ENCODE measurements around the gene TGFBR1. TPM values are rescaled to one million over a fixed set of nuclear protein-coding genes. Genes with fewer than 3 reads are reported as not detected.

Gene TGFBR1
- total RNA-seq, 1 donor from 2014 or later = 30.6 TPM

- Mint-ChIP-seq H3K27ac (no peak overlapping the region), H3K27me3 (ENCODE audit: low read depth) (no peaks in the 10 kb centered on the region), H3K4me3 (ENCODE audit: low read depth) (no peak overlapping the region), H3K4me1 (ENCODE audit: low read depth) (peaks cover 27% of the 10 kb centered on the region), H3K36me3 (ENCODE audit: low read depth) (peaks cover 82% of the 10 kb centered on the region), H3K9me3 (no peaks in the 10 kb centered on the region)
- intact Hi-C loops (cut with micrococcal nuclease) = no loop called here
- no peak for DNase-seq (ENCODE audit: low spot score)
Observed at GRCh38 chr9:99147177-99147576, 42.3 kb downstream of the TGFBR1 start.

- H3K9me3 Mint-ChIP-seq = no peaks in the 10 kb centered on the region
- no peak overlapping the region for H3K4me3 Mint-ChIP-seq (ENCODE audit: low read depth)
- H3K4me1 Mint-ChIP-seq (ENCODE audit: low read depth) = peaks cover 27% of the 10 kb centered on the region
- peaks cover 55% of the 10 kb centered on the region for H3K36me3 Mint-ChIP-seq (ENCODE audit: low read depth)
- no peak for DNase-seq (ENCODE audit: low spot score)
- intact Hi-C loops (cut with micrococcal nuclease) = loop anchor here (1.0 to 5.0 kb wide), 2 partner anchors 33 to 93 kb away; no protein-coding TSS in a partner anchor
- peaks cover 6% of the 10 kb centered on the region for H3K27me3 Mint-ChIP-seq (ENCODE audit: low read depth)
- H3K27ac Mint-ChIP-seq = no peak overlapping the region
Observed at GRCh38 chr9:99150451-99151171, 45.7 kb downstream of the TGFBR1 start.

- no peak overlapping the region for H3K4me3 Mint-ChIP-seq (ENCODE audit: low read depth)
- H3K27me3 Mint-ChIP-seq (ENCODE audit: low read depth) = peaks cover 23% of the 10 kb centered on the region
- no peaks in the 10 kb centered on the region for H3K9me3 Mint-ChIP-seq
- H3K4me1 Mint-ChIP-seq (ENCODE audit: low read depth) = peaks cover 13% of the 10 kb centered on the region
- peaks cover 23% of the 10 kb centered on the region for H3K36me3 Mint-ChIP-seq (ENCODE audit: low read depth)
- DNase-seq (ENCODE audit: low spot score) = no peak
- no peak overlapping the region for H3K27ac Mint-ChIP-seq
- intact Hi-C loops (cut with micrococcal nuclease) = loop anchor here (5.0 kb wide), 1 partner anchor 37 kb away; no protein-coding TSS in a partner anchor
Observed at GRCh38 chr9:99154356-99154755, 49.4 kb downstream of the TGFBR1 start.

GRCh38 chr9:99155736-99156135 is 50.8 kb downstream of the TGFBR1 start:
- H3K27ac Mint-ChIP-seq = no peak overlapping the region
- no peaks in the 10 kb centered on the region for H3K9me3 Mint-ChIP-seq
- peaks cover 31% of the 10 kb centered on the region for H3K27me3 Mint-ChIP-seq (ENCODE audit: low read depth)
- H3K36me3 Mint-ChIP-seq (ENCODE audit: low read depth) = peaks cover 17% of the 10 kb centered on the region
- peaks cover 10% of the 10 kb centered on the region for H3K4me1 Mint-ChIP-seq (ENCODE audit: low read depth)
- DNase-seq (ENCODE audit: low spot score) = no peak
- intact Hi-C loops (cut with micrococcal nuclease) = no loop called here
- no peak overlapping the region for H3K4me3 Mint-ChIP-seq (ENCODE audit: low read depth)

- no peaks in the 10 kb centered on the region for H3K36me3 Mint-ChIP-seq (ENCODE audit: low read depth)
- DNase-seq (ENCODE audit: low spot score) = no peak
- no peak overlapping the region for H3K4me3 Mint-ChIP-seq (ENCODE audit: low read depth)
- H3K9me3 Mint-ChIP-seq = no peaks in the 10 kb centered on the region
- H3K27me3 Mint-ChIP-seq (ENCODE audit: low read depth) = peaks cover 37% of the 10 kb centered on the region
- H3K27ac Mint-ChIP-seq = no peak overlapping the region
- H3K4me1 Mint-ChIP-seq (ENCODE audit: low read depth) = peaks cover 9% of the 10 kb centered on the region
- intact Hi-C loops (cut with micrococcal nuclease) = no loop called here
Observed at GRCh38 chr9:99158629-99159028, 53.7 kb downstream of the TGFBR1 start.

- H3K4me3 Mint-ChIP-seq (ENCODE audit: low read depth) = no peak overlapping the region
- DNase-seq (ENCODE audit: low spot score) = no peak
- intact Hi-C loops (cut with micrococcal nuclease) = no loop called here
- no peaks in the 10 kb centered on the region for H3K9me3 Mint-ChIP-seq
- H3K27me3 Mint-ChIP-seq (ENCODE audit: low read depth) = peaks cover 36% of the 10 kb centered on the region
- no peaks in the 10 kb centered on the region for H3K36me3 Mint-ChIP-seq (ENCODE audit: low read depth)
- H3K27ac Mint-ChIP-seq = no peak overlapping the region
- peaks cover 11% of the 10 kb centered on the region for H3K4me1 Mint-ChIP-seq (ENCODE audit: low read depth)
Observed at GRCh38 chr9:99160173-99160572, 55.3 kb downstream of the TGFBR1 start.

- no peak for DNase-seq (ENCODE audit: low spot score)
- no peaks in the 10 kb centered on the region for H3K9me3 Mint-ChIP-seq
- H3K36me3 Mint-ChIP-seq (ENCODE audit: low read depth) = no peaks in the 10 kb centered on the region
- peaks cover 18% of the 10 kb centered on the region for H3K27me3 Mint-ChIP-seq (ENCODE audit: low read depth)
- no peak overlapping the region for H3K27ac Mint-ChIP-seq
- H3K4me3 Mint-ChIP-seq (ENCODE audit: low read depth) = no peak overlapping the region
- peaks cover 31% of the 10 kb centered on the region for H3K4me1 Mint-ChIP-seq (ENCODE audit: low read depth)
- intact Hi-C loops (cut with micrococcal nuclease) = no loop called here
Observed at GRCh38 chr9:99162759-99163364, 57.9 kb downstream of the TGFBR1 start.

GRCh38 chr9:99166149-99166548 is 61.2 kb downstream of the TGFBR1 start:
- H3K27ac Mint-ChIP-seq = peak overlapping the region; percentile 1
- no peak for DNase-seq (ENCODE audit: low spot score)
- H3K36me3 Mint-ChIP-seq (ENCODE audit: low read depth) = no peaks in the 10 kb centered on the region
- H3K4me1 Mint-ChIP-seq (ENCODE audit: low read depth) = peaks cover 33% of the 10 kb centered on the region
- peaks cover 3% of the 10 kb centered on the region for H3K27me3 Mint-ChIP-seq (ENCODE audit: low read depth)
- H3K9me3 Mint-ChIP-seq = no peaks in the 10 kb centered on the region
- intact Hi-C loops (cut with micrococcal nuclease) = loop anchor here (2.0 to 5.0 kb wide), 2 partner anchors 15 to 846 kb away; no protein-coding TSS in a partner anchor
- H3K4me3 Mint-ChIP-seq (ENCODE audit: low read depth) = no peak overlapping the region

GRCh38 chr9:99167119-99167518 is 62.2 kb downstream of the TGFBR1 start:
- intact Hi-C loops (cut with micrococcal nuclease) = loop anchor here (2.0 to 5.0 kb wide), 2 partner anchors 14 to 845 kb away; no protein-coding TSS in a partner anchor
- DNase-seq (ENCODE audit: low spot score) = no peak
- Mint-ChIP-seq H3K27me3 (ENCODE audit: low read depth) (peaks cover 3% of the 10 kb centered on the region), H3K36me3 (ENCODE audit: low read depth) (no peaks in the 10 kb centered on the region), H3K27ac (no peak overlapping the region), H3K4me3 (ENCODE audit: low read depth) (no peak overlapping the region), H3K9me3 (no peaks in the 10 kb centered on the region), H3K4me1 (ENCODE audit: low read depth) (peaks cover 38% of the 10 kb centered on the region)

GRCh38 chr9:99167694-99168093 is 62.8 kb downstream of the TGFBR1 start:
- H3K36me3 Mint-ChIP-seq (ENCODE audit: low read depth) = no peaks in the 10 kb centered on the region
- peaks cover 36% of the 10 kb centered on the region for H3K4me1 Mint-ChIP-seq (ENCODE audit: low read depth)
- H3K9me3 Mint-ChIP-seq = no peaks in the 10 kb centered on the region
- H3K27me3 Mint-ChIP-seq (ENCODE audit: low read depth) = peaks cover 3% of the 10 kb centered on the region
- no peak for DNase-seq (ENCODE audit: low spot score)
- H3K4me3 Mint-ChIP-seq (ENCODE audit: low read depth) = no peak overlapping the region
- intact Hi-C loops (cut with micrococcal nuclease) = loop anchor here (2.0 to 5.0 kb wide), 2 partner anchors 13 to 845 kb away; no protein-coding TSS in a partner anchor
- no peak overlapping the region for H3K27ac Mint-ChIP-seq

- no peaks in the 10 kb centered on the region for H3K9me3 Mint-ChIP-seq
- intact Hi-C loops (cut with micrococcal nuclease) = loop anchor here (5.0 kb wide), 1 partner anchor 843 kb away; no protein-coding TSS in a partner anchor
- no peak overlapping the region for H3K27ac Mint-ChIP-seq
- H3K4me3 Mint-ChIP-seq (ENCODE audit: low read depth) = no peak overlapping the region
- H3K27me3 Mint-ChIP-seq (ENCODE audit: low read depth) = peaks cover 5% of the 10 kb centered on the region
- H3K36me3 Mint-ChIP-seq (ENCODE audit: low read depth) = no peaks in the 10 kb centered on the region
- DNase-seq (ENCODE audit: low spot score) = no peak
- peaks cover 35% of the 10 kb centered on the region for H3K4me1 Mint-ChIP-seq (ENCODE audit: low read depth)
Observed at GRCh38 chr9:99169086-99169485, 64.2 kb downstream of the TGFBR1 start.

- DNase-seq (ENCODE audit: low spot score) = no peak
- Mint-ChIP-seq H3K27ac (no peak overlapping the region), H3K36me3 (ENCODE audit: low read depth) (no peaks in the 10 kb centered on the region), H3K27me3 (ENCODE audit: low read depth) (peaks cover 5% of the 10 kb centered on the region), H3K9me3 (no peaks in the 10 kb centered on the region), H3K4me1 (ENCODE audit: low read depth) (peaks cover 35% of the 10 kb centered on the region), H3K4me3 (ENCODE audit: low read depth) (no peak overlapping the region)
- intact Hi-C loops (cut with micrococcal nuclease) = loop anchor here (5.0 kb wide), 1 partner anchor 842 kb away; no protein-coding TSS in a partner anchor
Observed at GRCh38 chr9:99169982-99170761, 65.3 kb downstream of the TGFBR1 start.
